Mesenteric fat pad (tissue), 1 donor: ENCODE results near the gene RFPL4AL1. TPM values are rescaled to one million over a fixed set of nuclear protein-coding genes. Genes with fewer than 3 reads are reported as not detected.

ENCODE experiments used
- total RNA-seq: library from RNA; stranded (reverse); fragmentation: NEBNext Ultra II Directional; extraction: Animal tissue kit (Norgen Biotek cat#: 25700); gene quantifications from one replicate; pipeline ENCODE4 v1.2.1, GENCODE V29; 2021
- donor health status: DM: yes; HTN: yes; CAD: no.

The RFPL4AL1 gene
- total RNA-seq, 1 donor from 2014 or later: not detected

Other genes with a start within 250 kb of the RFPL4AL1 start
- gene SBK2, start 232.0 kb upstream of the RFPL4AL1 start, total RNA-seq: not detected
- 1.7 TPM for gene SBK3, start 223.6 kb upstream of the RFPL4AL1 start, total RNA-seq
- gene ZNF579, start 188.3 kb upstream of the RFPL4AL1 start, total RNA-seq: 10.9 TPM
- gene FIZ1, start 169.6 kb upstream of the RFPL4AL1 start, total RNA-seq: 12.8 TPM
- 19.1 TPM for gene ZNF524, start 168.8 kb upstream of the RFPL4AL1 start, total RNA-seq
- gene ZNF865, start 163.5 kb upstream of the RFPL4AL1 start, total RNA-seq: 12.0 TPM
- 4.5 TPM for gene ZNF784, start 144.6 kb upstream of the RFPL4AL1 start, total RNA-seq
- 39.6 TPM for gene ZNF580, start 128.1 kb upstream of the RFPL4AL1 start, total RNA-seq
- gene ZNF581, start 125.5 kb upstream of the RFPL4AL1 start, total RNA-seq: 11.3 TPM
- 16.4 TPM for gene CCDC106, start 120.9 kb upstream of the RFPL4AL1 start, total RNA-seq
- gene U2AF2, start 114.1 kb upstream of the RFPL4AL1 start, total RNA-seq: 126 TPM
- gene EPN1, start 93.9 kb upstream of the RFPL4AL1 start, total RNA-seq: 114 TPM
- not detected for gene NLRP9, start 30.7 kb upstream of the RFPL4AL1 start, total RNA-seq
- not detected for gene RFPL4A, start 10.0 kb upstream of the RFPL4AL1 start, total RNA-seq
- not detected for gene NLRP11, start 62.9 kb downstream of the RFPL4AL1 start, total RNA-seq
- not detected for gene NLRP4, start 67.4 kb downstream of the RFPL4AL1 start, total RNA-seq
- not detected for gene NLRP13, start 163.2 kb downstream of the RFPL4AL1 start, total RNA-seq
- gene NLRP8, start 178.7 kb downstream of the RFPL4AL1 start, total RNA-seq: not detected
- not detected for gene NLRP5, start 217.7 kb downstream of the RFPL4AL1 start, total RNA-seq